Measurements from ENCODE around the gene POU3F3. TPM values are rescaled to one million over a fixed set of nuclear protein-coding genes. Genes with fewer than 3 reads are reported as not detected.

POU3F3 gene
- polyA plus RNA-seq, 1 experiment, result not detected

DNA sequence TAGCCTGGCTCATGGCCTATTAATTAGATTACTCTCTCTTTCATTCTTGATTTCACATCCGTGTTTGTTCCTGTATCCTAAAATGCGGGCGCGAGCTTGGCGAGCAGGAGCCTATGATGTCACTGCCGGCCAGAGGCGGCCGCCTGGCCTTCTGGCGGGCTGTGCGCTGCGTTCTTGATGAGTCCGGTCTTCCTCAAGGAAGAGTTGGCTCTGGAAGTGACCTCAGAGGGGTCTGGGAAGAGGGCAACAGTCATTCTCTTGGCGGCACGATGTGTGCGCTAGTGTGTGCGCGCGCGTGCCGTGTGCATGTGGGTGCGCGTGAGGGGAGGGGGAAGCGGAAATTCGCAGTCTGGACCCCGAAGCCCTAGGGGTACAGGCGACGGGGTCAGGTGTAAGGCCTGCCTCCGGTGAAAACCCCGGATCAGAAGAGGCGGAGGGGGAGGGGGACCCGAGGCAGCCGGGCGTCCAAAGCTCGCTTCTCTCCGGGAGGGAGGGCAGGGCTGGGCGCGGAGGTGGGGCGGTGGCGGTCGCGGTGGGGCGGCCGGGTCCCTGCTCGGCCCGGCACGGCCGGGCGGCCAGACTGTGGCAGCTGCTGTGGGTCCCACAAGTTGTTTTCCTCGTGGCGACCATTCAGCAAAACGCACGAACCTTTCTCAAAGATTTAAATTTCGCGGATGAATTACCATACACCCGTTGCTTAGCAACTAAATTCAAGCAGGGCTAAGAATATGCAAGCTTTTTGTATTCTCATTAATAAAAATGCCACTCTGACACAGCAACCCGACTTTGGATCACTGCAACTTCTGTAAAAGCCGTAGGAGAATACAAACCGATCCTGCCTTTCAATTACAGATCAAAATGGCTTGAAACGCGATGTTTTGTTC is 8.4 kb downstream of the POU3F3 start:
- Histone ChIP-seq H3K4me3 (ENCODE audit: low read depth, low read length) (no peak overlapping the region), H3K36me3 (ENCODE audit: control insufficient read depth, insufficient read depth, low read length) (no peaks in the 10 kb centered on the region), H3K27me3 (ENCODE audit: control insufficient read depth, insufficient read depth, low read length) (peaks cover 34% of the 10 kb centered on the region)
- TF ChIP-seq, protein P1, sequence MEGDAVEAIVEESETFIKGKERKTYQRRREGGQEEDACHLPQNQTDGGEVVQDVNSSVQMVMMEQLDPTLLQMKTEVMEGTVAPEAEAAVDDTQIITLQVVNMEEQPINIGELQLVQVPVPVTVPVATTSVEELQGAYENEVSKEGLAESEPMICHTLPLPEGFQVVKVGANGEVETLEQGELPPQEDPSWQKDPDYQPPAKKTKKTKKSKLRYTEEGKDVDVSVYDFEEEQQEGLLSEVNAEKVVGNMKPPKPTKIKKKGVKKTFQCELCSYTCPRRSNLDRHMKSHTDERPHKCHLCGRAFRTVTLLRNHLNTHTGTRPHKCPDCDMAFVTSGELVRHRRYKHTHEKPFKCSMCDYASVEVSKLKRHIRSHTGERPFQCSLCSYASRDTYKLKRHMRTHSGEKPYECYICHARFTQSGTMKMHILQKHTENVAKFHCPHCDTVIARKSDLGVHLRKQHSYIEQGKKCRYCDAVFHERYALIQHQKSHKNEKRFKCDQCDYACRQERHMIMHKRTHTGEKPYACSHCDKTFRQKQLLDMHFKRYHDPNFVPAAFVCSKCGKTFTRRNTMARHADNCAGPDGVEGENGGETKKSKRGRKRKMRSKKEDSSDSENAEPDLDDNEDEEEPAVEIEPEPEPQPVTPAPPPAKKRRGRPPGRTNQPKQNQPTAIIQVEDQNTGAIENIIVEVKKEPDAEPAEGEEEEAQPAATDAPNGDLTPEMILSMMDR (IDR thresholded peaks at IDR 0.05; ENCODE audit: insufficient read depth, low read depth, low read length), result no peak
- POLR2A ChIA-PET, result no interaction called here
- CTCF ChIA-PET, result no interaction called here
- DNase-seq (ENCODE audit: low read depth), result no peak

DNA sequence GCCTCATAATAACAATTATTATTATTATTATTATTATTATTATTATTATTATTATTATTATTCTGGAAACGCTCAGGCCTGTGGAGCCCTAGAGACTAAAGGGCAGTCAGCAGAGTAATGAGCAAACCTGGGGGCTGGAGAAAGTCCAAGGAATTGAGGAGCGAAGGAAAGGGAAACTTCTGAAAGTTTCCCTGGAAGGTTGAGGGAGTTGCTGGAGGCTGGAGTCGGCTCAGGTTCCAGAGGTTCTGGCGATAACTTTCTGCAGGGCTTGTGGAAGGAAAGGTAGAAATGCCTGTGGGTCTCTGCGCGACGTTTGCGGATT is 9.2 kb downstream of the POU3F3 start:
- Histone ChIP-seq H3K36me3 (ENCODE audit: control insufficient read depth, insufficient read depth, low read length) (no peaks in the 10 kb centered on the region), H3K4me3 (ENCODE audit: low read depth, low read length) (no peak overlapping the region), H3K27me3 (ENCODE audit: control insufficient read depth, insufficient read depth, low read length) (peaks cover 31% of the 10 kb centered on the region)
- POLR2A ChIA-PET, result no interaction called here
- CTCF ChIA-PET, result no interaction called here
- TF ChIP-seq, protein P1 (IDR thresholded peaks at IDR 0.05; ENCODE audit: insufficient read depth, low read depth, low read length), result no peak
- DNase-seq (ENCODE audit: low read depth), result no peak

DNA sequence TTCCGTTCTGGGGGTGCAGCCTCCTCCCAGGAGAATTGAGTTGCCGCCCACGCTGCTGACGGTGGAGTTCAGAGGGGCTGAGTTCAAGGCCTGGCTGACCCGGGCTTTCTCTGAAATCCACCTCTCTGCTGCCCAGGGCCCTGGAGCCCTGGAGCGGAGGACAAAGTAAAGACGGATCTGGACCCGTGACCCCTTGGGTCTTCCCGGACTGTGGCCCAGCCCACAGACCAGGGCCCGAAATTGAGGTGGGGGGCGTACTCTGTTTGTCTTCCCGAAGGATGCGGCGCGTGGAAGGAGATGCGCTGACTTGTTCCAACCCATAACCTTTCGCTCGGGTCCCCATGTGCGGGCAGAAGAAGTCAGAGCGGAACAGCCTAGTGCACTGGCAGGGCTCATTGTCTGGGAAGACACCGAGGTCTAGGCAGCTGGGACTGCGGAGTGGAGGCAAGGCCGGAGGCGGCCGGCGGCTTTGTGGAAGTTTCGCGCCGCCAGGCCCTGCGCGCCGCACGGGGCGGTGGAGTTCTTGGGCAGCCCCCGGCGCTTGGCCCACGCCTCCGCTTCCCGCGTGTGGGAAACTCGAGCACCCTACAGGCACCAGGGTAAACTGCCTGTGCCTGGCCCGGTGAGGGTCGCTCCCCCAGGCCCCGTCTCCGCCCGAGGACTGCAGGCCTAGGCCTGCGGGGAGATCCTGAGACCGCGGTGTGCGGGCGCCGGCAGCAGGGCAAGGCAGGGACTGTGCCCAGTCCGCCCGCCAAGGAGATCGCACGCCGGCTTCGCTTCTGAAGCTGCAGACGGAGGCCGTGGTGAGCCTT is 9.8 kb downstream of the POU3F3 start:
- no peaks in the 10 kb centered on the region for H3K36me3 ChIP-seq (ENCODE audit: control insufficient read depth, insufficient read depth, low read length)
- CTCF ChIA-PET, result no interaction called here
- POLR2A ChIA-PET, result no interaction called here
- TF ChIP-seq, protein P1 (IDR thresholded peaks at IDR 0.05; ENCODE audit: insufficient read depth, low read depth, low read length), result no peak
- peaks cover 36% of the 10 kb centered on the region for H3K27me3 ChIP-seq (ENCODE audit: control insufficient read depth, insufficient read depth, low read length)
- no peak overlapping the region for H3K4me3 ChIP-seq (ENCODE audit: low read depth, low read length)
- no peak for DNase-seq (ENCODE audit: low read depth)

DNA sequence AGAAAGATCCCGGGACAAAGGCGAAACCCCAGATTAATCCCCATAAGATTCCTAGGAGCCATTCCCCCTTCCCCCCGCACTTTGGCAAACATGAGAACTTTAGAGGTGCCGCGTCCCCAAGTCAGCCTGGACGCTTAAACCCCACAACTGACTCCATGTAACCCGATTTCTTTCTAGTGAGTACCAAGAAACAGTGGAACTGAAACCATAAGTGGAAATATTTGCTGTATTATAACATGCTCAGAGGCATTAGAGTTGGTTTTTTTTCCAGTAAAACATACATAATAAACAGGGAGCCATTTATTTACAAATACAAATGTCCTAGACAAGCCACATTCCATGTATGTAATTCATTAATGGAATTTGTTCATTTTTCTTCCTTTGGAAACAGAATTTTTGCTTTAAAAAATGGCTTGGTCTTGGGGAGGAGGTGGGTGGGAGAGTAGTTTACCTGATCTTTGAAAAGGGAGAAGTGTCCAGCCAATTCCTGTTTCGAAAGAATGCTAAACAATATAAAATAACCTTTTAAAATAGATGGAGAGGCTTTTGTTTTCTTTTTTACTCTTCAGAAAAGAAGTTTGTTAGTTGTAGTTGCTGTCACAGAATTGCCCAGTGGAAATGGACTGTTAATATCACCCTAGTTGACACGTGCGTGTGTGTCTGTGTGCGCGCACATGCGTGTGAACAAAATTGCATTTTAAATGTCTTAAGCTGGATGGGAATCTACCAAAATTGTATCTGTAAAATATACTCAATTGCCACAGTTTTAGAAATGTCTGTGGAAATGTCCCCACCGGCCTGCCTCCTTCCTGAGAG is 10.6 kb downstream of the POU3F3 start:
- ChIA-PET POLR2A (no interaction called here), CTCF (interaction anchor here (1.9 to 3.4 kb wide), 2 partner anchors 9 to 14 kb away, joined by 6 to 16 read pairs; no protein-coding TSS in a partner anchor)
- TF ChIP-seq, protein P1 (IDR thresholded peaks at IDR 0.05; ENCODE audit: insufficient read depth, low read depth, low read length), result no peak
- Histone ChIP-seq H3K27me3 (ENCODE audit: control insufficient read depth, insufficient read depth, low read length) (peaks cover 36% of the 10 kb centered on the region), H3K4me3 (ENCODE audit: low read depth, low read length) (no peak overlapping the region), H3K36me3 (ENCODE audit: control insufficient read depth, insufficient read depth, low read length) (no peaks in the 10 kb centered on the region)
- DNase-seq (ENCODE audit: low read depth), result no peak
